HG02623 (cell line): ENCODE measurements around the gene PKDREJ.
A peak's percentile ranks its signal among the peaks of the same experiment; 100 is the strongest.

Experiments used
- ATAC-seq: cut with Tn5 transposase; IDR thresholded peaks from one replicate; pipeline ENCODE4 v1.9.1; 2021; ENCODE audit warnings: moderate library complexity; ENCODE audit not compliant: unreplicated experiment

Gene PKDREJ

DNA sequence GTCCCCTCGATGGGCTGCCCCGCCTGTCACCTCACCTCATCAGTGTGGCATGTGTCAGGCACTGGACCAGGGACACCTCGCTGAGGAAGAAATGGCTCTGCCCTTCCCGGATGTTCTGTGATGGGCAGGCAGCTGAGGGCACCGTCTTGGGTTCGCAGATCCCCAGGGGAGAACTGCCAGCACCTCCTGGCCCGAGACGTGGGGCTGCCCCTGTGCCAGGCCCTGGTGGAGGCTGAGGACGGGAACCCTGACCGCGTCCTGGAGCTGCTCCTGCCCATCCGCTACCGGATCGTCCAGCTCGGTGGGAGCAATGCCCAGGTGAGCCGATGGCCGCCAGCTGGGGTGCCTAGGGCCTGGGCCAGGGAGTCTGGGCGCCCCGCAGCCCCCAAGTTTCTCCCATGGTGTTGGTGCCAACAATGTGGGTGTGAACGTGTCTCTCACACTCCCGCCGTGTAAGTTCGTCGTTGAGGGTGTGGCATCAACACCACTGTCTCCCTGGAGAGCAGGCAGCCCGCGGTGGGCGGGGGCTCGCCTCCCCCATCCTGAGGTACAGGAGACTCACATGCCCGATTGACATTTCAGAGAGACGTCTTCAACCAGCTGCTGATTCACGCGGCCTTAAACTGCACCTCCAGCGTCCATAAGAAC lies 26.2 kb upstream of the PKDREJ start:
- no peak for ATAC-seq

- no peak for ATAC-seq
These were observed 25.7 kb upstream of the PKDREJ start for GRCh38 chr22:46288846-46289243.

DNA sequence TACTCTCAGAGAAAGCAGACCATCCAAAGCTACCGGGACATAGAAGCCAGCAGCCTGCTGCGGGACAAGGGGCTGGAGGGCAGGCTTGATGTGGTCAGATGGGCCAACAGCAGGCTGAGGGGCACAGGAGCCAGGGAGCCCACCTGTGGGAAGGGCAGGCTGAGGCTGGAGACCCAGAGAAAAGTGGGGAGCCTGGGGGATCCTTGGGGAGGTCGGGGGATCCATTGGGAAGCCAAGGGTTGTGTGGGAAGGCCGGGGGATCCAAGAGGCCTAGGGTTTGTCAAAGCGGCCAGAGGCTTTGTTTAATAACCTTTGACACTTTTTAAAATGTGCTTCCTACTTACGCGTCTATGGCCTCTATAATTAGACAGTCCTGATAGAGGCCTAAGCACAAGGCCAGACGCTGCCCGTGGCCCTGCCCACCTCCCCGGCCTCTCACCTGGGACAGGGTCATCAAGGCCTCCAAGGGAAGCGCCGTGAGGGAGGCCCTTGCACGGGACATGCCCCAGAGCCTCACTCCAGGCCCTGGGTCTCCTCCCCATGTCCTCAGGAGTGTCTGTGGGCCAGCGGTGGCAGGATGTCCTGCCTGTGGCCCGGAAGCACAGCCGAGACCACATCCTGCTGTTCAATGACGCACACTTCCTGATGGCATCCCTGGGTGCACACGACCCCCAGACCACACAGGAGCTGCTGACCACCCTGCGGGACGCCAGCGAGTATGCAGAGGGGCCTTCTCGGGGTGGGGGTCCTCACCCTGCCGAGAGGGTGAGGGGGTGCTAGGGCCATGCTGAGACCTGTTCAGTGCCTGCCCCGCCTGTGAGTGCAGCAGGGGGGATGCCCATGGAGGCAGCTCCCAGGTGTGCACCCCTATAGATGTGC lies 25.0 kb upstream of the PKDREJ start:
- peak; percentile 61 for ATAC-seq

GRCh38 chr22:46286941-46287872 lies 24.1 kb upstream of the PKDREJ start:
- no peak for ATAC-seq

- no peak for ATAC-seq
These were observed 22.9 kb upstream of the PKDREJ start for GRCh38 chr22:46286006-46286405.

GRCh38 chr22:46281866-46282678 lies 18.9 kb upstream of the PKDREJ start:
- ATAC-seq = no peak

GRCh38 chr22:46280999-46281623 lies 18.0 kb upstream of the PKDREJ start:
- ATAC-seq = no peak

- no peak for ATAC-seq
These were observed 17.1 kb upstream of the PKDREJ start for GRCh38 chr22:46280063-46280817.

DNA sequence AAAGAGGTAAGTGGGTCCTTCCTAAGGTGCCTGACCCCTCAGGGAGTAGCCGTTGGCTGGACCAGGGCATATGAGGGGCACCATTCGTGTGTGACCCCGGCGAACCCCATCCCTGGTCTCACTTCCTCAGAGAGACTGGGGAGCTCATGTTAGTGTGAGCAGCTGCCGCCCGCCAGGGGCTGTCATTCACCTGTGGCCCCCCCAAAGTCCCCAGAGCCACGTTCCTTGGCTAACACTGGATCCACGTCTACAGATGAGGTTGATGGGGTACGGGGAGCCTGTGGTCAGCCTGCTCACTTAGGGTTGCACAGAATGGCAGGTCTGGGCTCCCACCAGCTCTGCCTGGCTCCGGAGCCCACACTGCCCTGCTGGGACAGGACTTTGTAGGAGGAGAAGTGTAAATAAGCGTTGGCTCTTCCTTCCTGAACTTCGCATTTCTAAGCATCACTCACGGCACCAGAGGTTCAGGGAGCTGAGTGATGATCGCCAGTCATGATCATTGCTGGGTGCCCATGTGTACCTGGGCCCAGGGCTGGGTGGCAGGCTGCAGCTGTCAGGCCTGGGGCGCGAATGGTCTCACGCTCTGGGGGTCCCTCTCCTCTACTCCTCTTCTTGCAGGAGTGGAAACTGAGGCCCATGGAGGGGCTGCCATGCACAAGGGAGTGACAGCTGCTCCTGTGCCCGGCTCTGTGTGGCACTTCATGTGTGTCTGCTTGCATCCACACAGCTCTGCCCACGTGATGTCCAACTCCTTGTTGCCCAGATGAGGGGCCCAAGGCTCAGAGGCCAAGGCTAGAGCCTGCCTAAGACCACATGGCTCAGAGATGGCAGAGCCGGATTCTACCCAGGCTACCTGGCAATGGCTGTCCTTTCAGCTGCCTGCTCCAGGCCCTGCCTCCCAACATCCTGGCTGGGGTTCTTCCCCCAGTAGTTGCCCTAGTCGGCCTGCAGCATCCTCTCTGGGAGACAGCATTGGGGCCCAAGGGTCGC lies 15.8 kb upstream of the PKDREJ start:
- ATAC-seq = no peak

DNA sequence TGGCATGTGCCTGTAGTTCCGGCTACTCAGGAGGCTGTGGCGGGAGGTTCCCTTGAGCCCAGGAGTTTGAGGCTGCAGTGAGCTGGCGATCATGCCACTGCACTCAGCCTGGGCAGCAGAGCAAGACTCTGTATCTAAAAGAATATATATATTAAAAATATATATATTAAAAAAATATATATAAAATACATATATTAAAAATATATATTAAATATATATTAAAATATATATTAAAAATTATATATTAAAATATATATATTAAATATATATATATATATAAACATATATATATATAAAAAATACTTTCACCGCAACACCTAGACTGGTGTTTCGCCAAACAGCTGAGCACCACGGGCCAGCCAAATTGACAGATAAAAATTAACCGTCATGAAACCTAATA lies 13.4 kb upstream of the PKDREJ start:
- ATAC-seq = no peak

- ATAC-seq = no peak
These were observed 12.4 kb upstream of the PKDREJ start for GRCh38 chr22:46275455-46276122.

DNA sequence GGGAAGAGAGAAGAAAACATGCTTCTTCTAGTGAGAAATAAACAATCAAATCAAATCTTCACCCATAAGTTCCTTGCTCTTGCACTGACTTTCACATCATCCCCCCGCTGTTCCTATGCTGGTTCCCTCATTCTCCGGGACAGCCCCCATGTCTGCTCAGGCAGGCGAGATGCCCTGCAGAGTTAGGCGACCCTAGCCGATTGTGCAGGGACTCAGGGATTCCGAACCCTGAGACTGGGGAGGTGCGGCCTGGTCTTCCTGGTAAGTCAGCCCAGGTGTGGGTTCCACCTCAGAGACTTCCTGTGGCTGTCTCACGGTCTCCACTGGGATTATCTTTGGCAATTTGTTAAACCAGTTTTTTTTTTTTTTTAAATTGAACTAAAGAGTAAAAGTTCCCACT lies 11.2 kb upstream of the PKDREJ start:
- ATAC-seq = no peak

DNA sequence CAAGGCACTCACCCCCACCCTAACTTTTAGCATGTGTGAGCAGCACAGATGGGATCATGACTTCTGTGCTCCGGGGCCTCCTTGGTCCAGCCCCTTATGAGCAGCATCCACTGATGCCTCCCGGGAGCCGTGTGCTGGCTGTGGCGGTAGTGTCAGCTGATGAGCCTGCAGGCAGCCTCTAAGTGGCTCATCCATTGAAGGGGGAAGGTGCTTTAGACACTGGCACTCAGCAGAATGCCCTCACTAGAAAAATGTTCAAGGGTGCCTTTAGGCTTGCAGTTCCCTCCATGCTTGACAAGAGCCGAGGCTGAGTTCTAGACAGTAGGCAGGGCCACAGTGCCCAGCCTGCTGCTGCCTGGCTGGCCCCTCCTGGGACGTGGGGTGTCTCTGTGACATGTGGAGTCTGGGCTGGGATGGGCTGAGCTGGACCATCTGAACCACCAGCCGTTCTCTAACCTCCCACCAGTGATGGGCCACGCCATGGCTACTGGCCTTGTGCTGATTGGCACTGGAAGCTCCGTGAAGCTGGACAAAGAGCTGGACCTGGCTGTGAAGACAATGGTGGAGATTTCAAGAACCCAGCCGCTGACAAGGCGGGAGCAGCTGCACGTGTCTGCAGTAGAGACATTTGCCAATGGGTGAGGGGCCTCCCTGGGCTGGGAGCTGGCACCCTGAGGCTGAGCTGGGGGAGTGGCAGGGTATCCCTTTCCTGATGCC lies 10.4 kb upstream of the PKDREJ start:
- ATAC-seq = no peak

GRCh38 chr22:46272762-46273431 lies 9.8 kb upstream of the PKDREJ start:
- ATAC-seq = no peak

DNA sequence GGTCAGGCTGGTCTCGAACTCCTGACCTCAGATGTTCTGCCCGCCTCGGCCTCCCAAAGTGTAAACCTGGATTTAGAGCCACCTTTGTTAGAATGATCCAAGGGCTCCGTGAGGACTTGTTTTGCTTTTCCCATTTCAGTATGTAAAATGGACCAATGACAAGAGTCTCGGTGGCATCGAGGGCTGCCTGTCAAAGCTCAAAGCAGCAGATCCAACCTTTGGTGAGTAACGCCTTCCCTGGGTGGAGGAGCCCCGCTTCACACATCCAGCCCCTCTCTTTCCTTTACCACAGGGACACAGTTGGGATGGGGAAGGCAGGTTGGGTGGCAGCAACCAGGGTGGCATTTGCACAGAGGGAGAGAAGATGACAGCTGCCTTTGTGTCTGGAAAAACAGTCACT lies 9.1 kb upstream of the PKDREJ start:
- no peak for ATAC-seq

GRCh38 chr22:46269564-46269963 lies 6.4 kb upstream of the PKDREJ start:
- no peak for ATAC-seq
